HL-60 (cell line): ENCODE data around the gene CACNA2D3.
"Not testable (repeated sequence)": the region's sequence is repeated elsewhere in the genome, so short reads cannot be mapped to it uniquely, and the experiment has no call there.

Experiments used
- DNase-seq, 2 experiments: peaks; one replicate each; pipeline ENCODE4 v3.0.0-alpha.2; 2010 to 2020; ENCODE audit warnings: low read depth in 1 of 2, low spot score in 1 of 2
- H3K27ac ChIP-seq: fragments of 250-450 bp; sonication (Bioruptor Pico); replicated peaks from 2 replicates; pipeline ENCODE4 v1.5.1; 2020; ENCODE audit warnings: mild to moderate bottlenecking, moderate library complexity
- H3K27me3 ChIP-seq: fragments of 250-450 bp; sonication (Bioruptor Pico); 2 replicates; pipeline ENCODE4 v1.5.1; 2021; ENCODE audit warnings: mild to moderate bottlenecking, moderate library complexity; ENCODE audit not compliant: insufficient read depth, poor library complexity, severe bottlenecking
- H3K4me3 ChIP-seq: replicated peaks from 2 replicates; pipeline ENCODE4 v1.5.1; 2011; ENCODE audit warnings: mild to moderate bottlenecking, control low read depth, low read length; ENCODE audit not compliant: insufficient read depth
- CTCF ChIP-seq: IDR thresholded peaks from one replicate; pipeline ENCODE4 v1.5.1; 2011; ENCODE audit warnings: low read length, control low read depth, inconsistent platforms; ENCODE audit not compliant: insufficient read depth
- GABPA ChIP-seq: IDR thresholded peaks from 2 replicates; pipeline ENCODE4 v1.6.1; 2012; ENCODE audit warnings: low read depth
- POLR2AphosphoS5 ChIP-seq: IDR thresholded peaks from 2 replicates; pipeline ENCODE4 v1.6.1; 2012; ENCODE audit warnings: low read depth
- REST ChIP-seq: IDR thresholded peaks from 2 replicates; pipeline ENCODE4 v1.6.1; 2012; ENCODE audit warnings: low read depth; ENCODE audit not compliant: insufficient replicate concordance
- SPI1 ChIP-seq: IDR thresholded peaks from 2 replicates; pipeline ENCODE4 v1.6.1; 2012; ENCODE audit warnings: low read depth, mild to moderate bottlenecking, borderline replicate concordance

The CACNA2D3 gene

GRCh38 chr3:55105647-55106046 is 983.3 kb downstream of the CACNA2D3 start:
- Histone ChIP-seq H3K27me3 (no peaks in the 10 kb centered on the region), H3K4me3 (no peak overlapping the region), H3K27ac (no peak overlapping the region)
- DNase-seq: no peak
- TF ChIP-seq GABPA (no peak), POLR2AphosphoS5 (no peak), REST (no peak), CTCF (no peak), SPI1 (no peak)

DNA sequence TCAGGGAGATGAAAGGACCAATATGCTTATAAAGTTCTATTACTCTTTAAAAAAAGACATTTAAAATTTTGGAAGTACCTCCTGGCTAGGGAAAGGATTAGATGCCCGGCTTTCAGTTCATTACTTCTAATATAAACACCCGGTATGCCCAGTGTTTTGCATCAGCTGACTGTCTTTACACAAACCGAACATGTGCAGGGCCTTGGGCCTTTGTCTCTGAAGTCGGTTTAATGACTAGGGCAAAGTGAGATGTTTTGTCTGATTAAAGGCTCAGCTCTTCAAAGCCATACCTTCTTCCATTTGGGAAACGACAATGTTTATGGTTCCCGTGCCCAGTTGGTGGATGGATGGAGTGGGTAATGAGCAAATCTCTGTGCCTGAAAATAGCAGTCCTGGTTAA is 984.8 kb downstream of the CACNA2D3 start:
- no peak overlapping the region for H3K4me3 ChIP-seq
- no peak overlapping the region for H3K27ac ChIP-seq
- DNase-seq: no peak
- H3K27me3 ChIP-seq: no peaks in the 10 kb centered on the region
- TF ChIP-seq REST: no peak
- TF ChIP-seq CTCF: no peak
- no peak for TF ChIP-seq GABPA
- no peak for TF ChIP-seq POLR2AphosphoS5
- no peak for TF ChIP-seq SPI1

GRCh38 chr3:55111906-55112305 is 989.6 kb downstream of the CACNA2D3 start:
- not testable (repeated sequence) for H3K27me3 ChIP-seq, H3K27ac ChIP-seq, DNase-seq, H3K4me3 ChIP-seq

GRCh38 chr3:55118451-55118850 is 996.1 kb downstream of the CACNA2D3 start:
- no peak overlapping the region for H3K27ac ChIP-seq
- H3K4me3 ChIP-seq: no peak overlapping the region
- H3K27me3 ChIP-seq: no peaks in the 10 kb centered on the region
- TF ChIP-seq REST: no peak
- no peak for TF ChIP-seq GABPA
- no peak for TF ChIP-seq CTCF
- no peak for TF ChIP-seq POLR2AphosphoS5
- TF ChIP-seq SPI1: no peak
- no peak for DNase-seq
